Uterus (tissue), 4 donors: Measurements from ENCODE around the gene FBRS. TPM values are rescaled to one million over a fixed set of nuclear protein-coding genes. Genes with fewer than 3 reads are reported as not detected.
"Not testable (repeated sequence)": the region's sequence is repeated elsewhere in the genome, so short reads cannot be mapped to it uniquely, and the experiment has no call there.

Experiments
- DNase-seq, 2 donors: peaks; one replicate each; pipeline ENCODE4 v3.0.0-alpha.2; 2019 to 2020
- H3K27ac ChIP-seq, 2 donors: fragments of 200-600 bp; sonication (generic); 1 replicate in 1 of 2; 2 replicates in 1 of 2; pipeline ENCODE4 v1.5.1; 2016 to 2018
- H3K27me3 ChIP-seq, 2 donors: fragments of 200-600 bp; sonication (generic); one replicate each; pipeline ENCODE4 v1.5.1; 2018 to 2019; ENCODE audit warnings: control low read depth in 1 of 2
- H3K36me3 ChIP-seq, 2 donors: fragments of 200-600 bp; sonication (generic); one replicate each; pipeline ENCODE4 v1.5.1; 2019; ENCODE audit warnings: control low read depth in 1 of 2
- H3K4me1 ChIP-seq, 2 donors: fragments of 200-600 bp; sonication (generic); one replicate each; pipeline ENCODE4 v1.5.1; 2018 to 2019; ENCODE audit warnings: control low read depth in 1 of 2
- H3K4me3 ChIP-seq, 2 donors: fragments of 200-600 bp; sonication (generic); 1 replicate in 1 of 2; 2 replicates in 1 of 2; pipeline ENCODE4 v1.5.1; 2018 to 2019; ENCODE audit warnings: mild to moderate bottlenecking in 1 of 2
- H3K9me3 ChIP-seq, 2 donors: fragments of 200-600 bp; sonication (generic); one replicate each; pipeline ENCODE4 v1.5.1; 2019; ENCODE audit warnings: control low read depth in 1 of 2
- POLR2A ChIP-seq, 2 donors: fragments of 450-650 bp; IDR thresholded peaks; one replicate each; pipeline ENCODE4 v1.6.1; 2016; ENCODE audit warnings: antibody characterized with exemption in 2 of 2, mild to moderate bottlenecking in 1 of 2, moderate library complexity in 1 of 2
- intact Hi-C: fragments of 100-400 bp; cut with DNase I; formaldehyde crosslinking; loops from one replicate; pipeline ENCODE4 v1.15.1; 2023; ENCODE audit warnings: low total_unique reads
- total RNA-seq, 4 donors: library from RNA; depleted of rRNA in 3 of 4; stranded (reverse); fragments of >200 nt in 3 of 4; gene quantifications; one replicate each; pipeline versions ENCODE4 v1.1.0 to v1.2.4, GENCODE V29; 2014 to 2023
- TF ChIP-seq, protein P1 (sequence below), 4 experiments: fragments of 200-600 bp in 2 of 4; fragments of 450-650 bp in 2 of 4; sonication (generic) in 2 of 4; IDR thresholded peaks; one replicate each; pipeline ENCODE4 v1.5.1; 2016 to 2019; ENCODE audit warnings: antibody characterized with exemption in 4 of 4, mild to moderate bottlenecking in 2 of 4, moderate library complexity in 1 of 4
- donor health status: DM: yes; HTN: yes; CAD: no.

The FBRS gene
- total RNA-seq, 4 donors from 2014 or later = 8.5 to 78.4 (median 16.5) TPM

DNA sequence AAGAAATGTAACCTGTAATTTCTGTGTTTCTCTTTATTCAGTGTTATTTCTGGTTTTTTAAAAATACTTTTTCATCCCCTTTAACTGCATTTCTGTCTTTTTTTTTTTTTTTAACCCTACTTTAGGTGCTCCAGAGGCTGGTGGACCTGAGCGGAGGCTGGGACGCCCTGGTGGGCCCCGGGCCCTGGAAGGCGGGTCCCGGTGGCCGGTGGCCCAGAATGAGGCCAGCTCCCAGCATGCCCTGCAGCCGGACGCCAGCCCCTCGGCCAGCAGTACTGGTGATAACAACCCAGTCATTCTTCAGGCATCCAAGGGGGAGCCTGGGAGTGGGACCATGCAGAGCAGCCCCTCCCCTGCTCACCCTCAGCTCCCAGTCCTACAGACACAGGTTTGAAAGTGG lies 42.3 kb downstream of the FBRS start:
- Histone ChIP-seq H3K4me1 (peaks cover 0 to 10% of the 10 kb centered on the region in 2 donors), H3K27ac (no peak overlapping the region), H3K4me3 (no peak overlapping the region), H3K9me3 (no peaks in the 10 kb centered on the region), H3K27me3 (no peaks in the 10 kb centered on the region), H3K36me3 (no peaks in the 10 kb centered on the region)
- no peak for DNase-seq
- no peak for TF ChIP-seq POLR2A (IDR thresholded peaks at IDR 0.05)
- TF ChIP-seq, protein P1, sequence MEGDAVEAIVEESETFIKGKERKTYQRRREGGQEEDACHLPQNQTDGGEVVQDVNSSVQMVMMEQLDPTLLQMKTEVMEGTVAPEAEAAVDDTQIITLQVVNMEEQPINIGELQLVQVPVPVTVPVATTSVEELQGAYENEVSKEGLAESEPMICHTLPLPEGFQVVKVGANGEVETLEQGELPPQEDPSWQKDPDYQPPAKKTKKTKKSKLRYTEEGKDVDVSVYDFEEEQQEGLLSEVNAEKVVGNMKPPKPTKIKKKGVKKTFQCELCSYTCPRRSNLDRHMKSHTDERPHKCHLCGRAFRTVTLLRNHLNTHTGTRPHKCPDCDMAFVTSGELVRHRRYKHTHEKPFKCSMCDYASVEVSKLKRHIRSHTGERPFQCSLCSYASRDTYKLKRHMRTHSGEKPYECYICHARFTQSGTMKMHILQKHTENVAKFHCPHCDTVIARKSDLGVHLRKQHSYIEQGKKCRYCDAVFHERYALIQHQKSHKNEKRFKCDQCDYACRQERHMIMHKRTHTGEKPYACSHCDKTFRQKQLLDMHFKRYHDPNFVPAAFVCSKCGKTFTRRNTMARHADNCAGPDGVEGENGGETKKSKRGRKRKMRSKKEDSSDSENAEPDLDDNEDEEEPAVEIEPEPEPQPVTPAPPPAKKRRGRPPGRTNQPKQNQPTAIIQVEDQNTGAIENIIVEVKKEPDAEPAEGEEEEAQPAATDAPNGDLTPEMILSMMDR (IDR thresholded peaks at IDR 0.05) = no peak
- intact Hi-C loops = no loop called here

DNA sequence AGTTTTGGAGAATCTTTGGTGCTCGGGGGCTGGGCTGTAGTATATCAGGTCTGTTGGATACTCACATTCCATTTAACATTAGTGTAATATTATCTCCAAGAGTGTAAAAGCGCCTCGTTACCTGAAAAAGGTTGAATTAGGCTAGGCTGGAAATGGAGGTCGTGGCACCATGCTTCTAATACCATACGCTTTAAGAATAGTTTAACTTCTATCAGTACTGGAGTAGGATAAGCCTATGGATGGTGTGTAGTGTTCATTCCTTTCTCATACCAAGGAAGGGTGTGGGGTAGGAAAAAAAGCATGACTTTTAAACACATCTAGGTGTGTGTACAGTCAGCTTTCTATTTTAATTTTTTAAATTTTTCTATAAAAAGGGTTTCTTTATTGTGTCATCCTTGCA lies 42.7 kb downstream of the FBRS start:
- no peaks in the 10 kb centered on the region for H3K9me3 ChIP-seq
- peaks cover 0 to 10% of the 10 kb centered on the region in 2 donors for H3K4me1 ChIP-seq
- no peaks in the 10 kb centered on the region for H3K27me3 ChIP-seq
- no peaks in the 10 kb centered on the region for H3K36me3 ChIP-seq
- H3K4me3 ChIP-seq = no peak overlapping the region
- H3K27ac ChIP-seq = no peak overlapping the region
- intact Hi-C loops = no loop called here
- no peak for TF ChIP-seq POLR2A (IDR thresholded peaks at IDR 0.05)
- TF ChIP-seq, protein P1 (IDR thresholded peaks at IDR 0.05) = no peak
- no peak for DNase-seq

DNA sequence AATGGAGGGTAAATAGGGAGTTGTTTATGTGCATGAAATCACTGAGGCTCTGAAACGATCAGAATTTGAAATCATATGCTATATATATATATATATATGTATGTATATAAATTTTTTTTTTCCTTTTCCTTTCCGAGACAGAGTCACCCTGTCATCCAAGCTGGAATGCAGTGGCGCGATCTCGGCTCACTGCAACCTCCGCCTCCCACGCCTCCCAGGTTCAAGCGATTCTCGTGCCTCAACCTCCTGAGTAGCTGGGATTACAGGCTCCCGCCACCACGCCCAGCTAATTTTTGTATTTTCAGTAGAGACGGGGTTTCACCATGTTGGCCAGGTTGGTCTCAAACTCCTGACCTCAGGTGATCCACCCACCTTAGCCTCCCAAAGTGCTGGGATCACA lies 44.8 kb downstream of the FBRS start:
- DNase-seq, H3K36me3 ChIP-seq, intact Hi-C loops: not testable (repeated sequence)

DNA sequence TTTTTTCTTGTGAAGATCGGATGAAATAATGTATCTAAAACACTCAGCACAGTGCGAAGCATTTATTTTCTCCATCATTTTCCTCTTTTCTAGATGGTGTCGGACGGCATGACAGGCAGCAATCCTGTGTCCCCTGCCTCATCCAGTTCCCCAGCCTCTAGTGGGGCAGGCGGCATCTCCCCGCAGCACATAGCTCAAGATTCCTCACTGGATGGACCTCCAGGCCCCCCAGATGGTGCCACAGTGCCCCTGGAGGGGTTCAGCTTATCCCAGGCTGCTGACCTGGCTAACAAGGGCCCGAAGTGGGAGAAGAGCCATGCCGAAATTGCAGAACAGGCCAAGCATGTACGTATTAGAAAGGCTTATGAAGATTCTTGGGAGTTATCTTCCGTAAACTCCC lies 45.7 kb downstream of the FBRS start:
- Histone ChIP-seq H3K27me3 (no peaks in the 10 kb centered on the region), H3K36me3 (no peaks in the 10 kb centered on the region), H3K9me3 (no peaks in the 10 kb centered on the region), H3K27ac (no peak overlapping the region), H3K4me1 (peaks cover 0 to 10% of the 10 kb centered on the region in 2 donors), H3K4me3 (no peak overlapping the region)
- intact Hi-C loops = no loop called here
- TF ChIP-seq POLR2A (IDR thresholded peaks at IDR 0.05) = no peak
- TF ChIP-seq, protein P1 (IDR thresholded peaks at IDR 0.05) = no peak
- DNase-seq = no peak

More for the DNA sequence above, 44.8 kb downstream of the FBRS start:
- not testable (repeated sequence) for H3K27ac ChIP-seq, H3K9me3 ChIP-seq, H3K27me3 ChIP-seq, H3K4me3 ChIP-seq
- H3K4me1 ChIP-seq = peaks cover 0 to 10% of the 10 kb centered on the region in 2 donors

DNA sequence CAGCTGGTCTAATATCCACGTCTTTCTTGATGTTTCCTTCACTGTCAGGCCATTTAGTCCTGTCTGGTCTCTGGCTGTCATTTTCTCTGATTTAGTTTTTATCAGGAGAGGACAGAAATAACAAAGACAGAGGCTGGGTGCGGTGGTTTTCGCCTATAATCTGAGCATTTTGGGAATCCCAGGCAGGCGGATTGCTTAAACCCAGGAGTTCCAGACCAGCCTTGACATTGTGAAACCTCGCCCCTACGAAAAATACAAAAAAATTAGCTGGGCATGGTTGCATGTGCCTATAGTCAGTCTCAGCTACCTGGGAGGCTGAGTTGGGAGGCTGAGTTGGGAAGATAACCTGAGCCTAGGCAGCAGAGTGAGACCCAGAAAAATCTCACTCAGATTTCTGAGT lies 47.8 kb downstream of the FBRS start:
- Histone ChIP-seq H3K27ac (no peak overlapping the region), H3K36me3 (no peaks in the 10 kb centered on the region), H3K27me3 (no peaks in the 10 kb centered on the region), H3K4me3 (no peak overlapping the region), H3K4me1 (no peaks in the 10 kb centered on the region), H3K9me3 (no peaks in the 10 kb centered on the region)
- DNase-seq = no peak
- intact Hi-C loops = no loop called here
- TF ChIP-seq POLR2A (IDR thresholded peaks at IDR 0.05) = no peak
- TF ChIP-seq, protein P1 (IDR thresholded peaks at IDR 0.05) = no peak

DNA sequence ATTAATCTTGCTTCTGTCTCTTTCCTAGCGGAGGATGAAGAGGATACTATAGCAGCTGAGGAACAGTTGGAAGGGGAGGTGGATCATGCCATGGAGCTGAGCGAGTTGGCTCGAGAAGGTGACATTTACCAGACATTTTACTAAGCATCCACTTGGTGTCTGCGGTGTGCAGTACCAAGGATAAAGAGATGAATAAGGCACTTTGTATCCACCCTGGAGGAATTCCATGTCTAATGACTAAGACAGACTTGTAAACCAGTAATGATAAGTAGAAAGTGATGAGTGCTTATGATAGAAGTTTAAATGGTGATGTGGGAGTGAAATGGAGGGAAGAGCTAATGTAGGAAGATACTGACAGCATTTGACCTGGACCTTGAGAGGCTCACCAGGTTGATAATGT lies 52.7 kb downstream of the FBRS start:
- Histone ChIP-seq H3K36me3 (no peaks in the 10 kb centered on the region), H3K4me1 (no peaks in the 10 kb centered on the region), H3K27me3 (no peaks in the 10 kb centered on the region), H3K4me3 (no peak overlapping the region), H3K27ac (no peak overlapping the region), H3K9me3 (no peaks in the 10 kb centered on the region)
- TF ChIP-seq, protein P1 (IDR thresholded peaks at IDR 0.05) = no peak
- no peak for TF ChIP-seq POLR2A (IDR thresholded peaks at IDR 0.05)
- intact Hi-C loops = no loop called here
- no peak for DNase-seq
